ENCODE measurements around the gene NEK1.

Gene NEK1

GRCh38 chr4:169617306-169617705 is 4.9 kb upstream of the NEK1 start:
- no peak for TF ChIP-seq CTCF (IDR thresholded peaks at IDR 0.05; ENCODE audit: borderline replicate concordance, control extremely low read depth, extremely low read depth, insufficient read depth, missing control alignments)
- no peak for DNase-seq (ENCODE audit: low spot score)
- in situ Hi-C loops (cut with MboI; ENCODE audit: low sequenced_read_pairs, unreplicated experiment), result loop anchor here (25.0 kb wide), 1 partner anchor 420 kb away; the partner anchor contains the start of gene MFAP3L

DNA sequence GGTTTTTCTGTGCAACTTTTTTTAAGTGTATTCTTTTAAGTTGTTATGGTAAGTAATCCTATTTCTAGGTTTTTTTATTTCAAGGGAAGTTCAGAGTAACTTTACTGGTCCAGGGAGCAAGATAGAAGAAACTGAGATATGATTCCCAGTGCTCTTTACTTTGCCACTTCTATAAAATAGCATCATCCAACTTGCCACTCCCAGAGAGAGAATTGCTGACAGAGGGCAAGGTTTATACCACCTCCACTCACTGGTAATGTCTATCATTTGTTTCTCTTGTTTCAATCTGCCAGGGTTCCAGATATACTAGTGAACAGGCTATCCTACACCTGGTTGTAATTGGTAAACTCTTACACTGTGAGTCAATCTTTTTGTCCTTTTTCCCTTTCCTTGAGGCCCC is 4.5 kb upstream of the NEK1 start:
- in situ Hi-C loops (cut with MboI; ENCODE audit: low sequenced_read_pairs, unreplicated experiment), result loop anchor here (25.0 kb wide), 1 partner anchor 420 kb away; the partner anchor contains the start of gene MFAP3L

DNA sequence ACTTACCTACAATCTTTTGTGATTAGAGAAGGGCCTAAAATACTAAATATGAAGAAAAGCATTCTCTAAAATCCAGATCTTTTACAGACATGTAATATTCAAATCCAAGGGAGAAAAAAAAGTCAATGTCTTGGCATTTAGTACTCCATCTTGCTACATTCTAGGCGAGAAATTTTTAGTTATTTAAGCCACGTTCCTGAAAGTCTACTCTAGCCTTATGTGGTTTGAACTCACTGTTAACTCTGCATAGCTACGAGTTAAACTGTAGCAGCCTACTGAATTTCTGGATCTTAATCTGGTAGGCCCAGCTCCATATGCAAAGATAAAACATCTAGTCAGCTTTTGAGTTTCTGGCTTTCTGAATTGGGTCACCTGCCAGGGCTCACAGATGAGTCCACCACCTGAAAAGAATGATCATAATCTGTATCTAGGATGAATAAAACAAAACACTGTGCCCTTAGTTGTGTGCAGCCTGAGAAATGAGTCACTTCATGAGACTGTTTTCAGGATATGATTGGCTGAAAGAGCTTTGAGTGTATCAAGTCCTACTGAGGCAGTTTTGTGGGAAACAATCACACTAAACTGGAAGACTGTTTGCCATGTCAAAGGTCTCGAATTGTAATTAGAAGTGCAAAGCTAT is 3.2 kb upstream of the NEK1 start:
- in situ Hi-C loops (cut with MboI; ENCODE audit: low sequenced_read_pairs, unreplicated experiment), result loop anchor here (25.0 kb wide), 1 partner anchor 422 kb away; the partner anchor contains the start of gene MFAP3L
- no peak for DNase-seq (ENCODE audit: low spot score)
- TF ChIP-seq CTCF (IDR thresholded peaks at IDR 0.05; ENCODE audit: borderline replicate concordance, control extremely low read depth, extremely low read depth, insufficient read depth, missing control alignments), result no peak

More for the DNA sequence above, 4.5 kb upstream of the NEK1 start:
- DNase-seq (ENCODE audit: low spot score), result no peak
- no peak for TF ChIP-seq CTCF (IDR thresholded peaks at IDR 0.05; ENCODE audit: borderline replicate concordance, control extremely low read depth, extremely low read depth, insufficient read depth, missing control alignments)

- in situ Hi-C loops (cut with MboI; ENCODE audit: low sequenced_read_pairs, unreplicated experiment), result loop anchor here (25.0 kb wide), 1 partner anchor 424 kb away; the partner anchor contains the start of gene MFAP3L
- TF ChIP-seq CTCF (IDR thresholded peaks at IDR 0.05; ENCODE audit: borderline replicate concordance, control extremely low read depth, extremely low read depth, insufficient read depth, missing control alignments), result peak; percentile 60
- DNase-seq (ENCODE audit: low spot score), result peak; percentile 66
Observed at GRCh38 chr4:169612871-169613859, 782 bp upstream of the NEK1 start.

DNA sequence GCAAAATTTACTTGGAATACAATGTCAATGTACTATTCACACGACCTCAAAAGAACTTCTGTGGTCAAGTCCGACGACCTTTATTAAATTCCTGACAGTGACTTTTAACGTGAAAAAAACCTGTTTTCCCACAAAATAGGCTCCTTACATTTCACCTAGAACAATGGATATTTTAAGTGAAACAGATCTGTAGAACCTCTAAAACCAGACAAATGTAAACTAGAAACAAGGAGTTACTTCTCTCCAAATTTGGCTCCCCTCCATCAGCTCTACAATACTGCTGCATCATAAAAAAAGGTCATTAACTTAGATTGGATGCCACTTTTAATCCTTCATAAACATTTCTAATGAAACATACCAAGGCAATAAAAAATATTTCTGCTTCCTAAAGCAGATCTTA is 1.2 kb downstream of the NEK1 start:
- no peak for TF ChIP-seq CTCF (IDR thresholded peaks at IDR 0.05; ENCODE audit: borderline replicate concordance, control extremely low read depth, extremely low read depth, insufficient read depth, missing control alignments)
- in situ Hi-C loops (cut with MboI; ENCODE audit: low sequenced_read_pairs, unreplicated experiment), result loop anchor here (25.0 kb wide), 1 partner anchor 426 kb away; the partner anchor contains the start of gene MFAP3L
- DNase-seq (ENCODE audit: low spot score), result no peak

GRCh38 chr4:169604903-169605331 is 7.5 kb downstream of the NEK1 start:
- in situ Hi-C loops (cut with MboI; ENCODE audit: low sequenced_read_pairs, unreplicated experiment), result loop anchor here (25.0 kb wide), 1 partner anchor 432 kb away; the partner anchor contains the start of gene MFAP3L
- TF ChIP-seq CTCF (IDR thresholded peaks at IDR 0.05; ENCODE audit: borderline replicate concordance, control extremely low read depth, extremely low read depth, insufficient read depth, missing control alignments), result no peak
- DNase-seq (ENCODE audit: low spot score), result no peak

Measured in GM13976 (cell line).